ENCODE measurements around the gene CBLN1.

DNA sequence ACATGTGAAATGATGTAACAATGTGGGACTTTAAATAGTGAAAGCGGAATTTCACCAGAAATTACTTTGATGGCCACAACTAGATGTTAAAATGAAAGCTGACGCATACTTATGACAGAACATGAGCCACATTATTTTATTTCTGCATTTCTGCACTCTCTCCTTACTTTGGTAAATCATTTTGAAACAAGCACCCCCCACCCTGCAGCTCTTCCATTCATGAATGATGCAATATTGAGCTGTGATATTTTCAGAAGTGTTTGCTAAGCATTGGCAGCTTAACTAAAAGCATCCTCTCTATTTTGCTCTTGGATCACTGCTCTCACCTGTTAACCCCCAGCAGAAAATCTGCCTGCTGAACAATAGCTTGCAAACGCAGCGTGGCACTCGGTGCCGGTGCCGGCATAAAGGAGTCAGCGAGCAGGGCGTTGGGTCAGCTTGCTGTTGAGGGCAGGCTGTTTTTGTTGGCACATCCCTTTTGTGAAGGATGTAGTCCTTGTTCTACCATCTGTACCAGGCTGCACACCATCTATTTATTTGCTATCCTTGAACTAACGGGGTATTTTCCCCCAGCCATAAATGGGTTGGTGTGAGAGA lies 30.8 kb upstream of the CBLN1 start:
- TF ChIP-seq SP1 (IDR thresholded peaks at IDR 0.05) = no peak
- TF ChIP-seq NFRKB (IDR thresholded peaks at IDR 0.05) = no peak
- TF ChIP-seq, protein P1, sequence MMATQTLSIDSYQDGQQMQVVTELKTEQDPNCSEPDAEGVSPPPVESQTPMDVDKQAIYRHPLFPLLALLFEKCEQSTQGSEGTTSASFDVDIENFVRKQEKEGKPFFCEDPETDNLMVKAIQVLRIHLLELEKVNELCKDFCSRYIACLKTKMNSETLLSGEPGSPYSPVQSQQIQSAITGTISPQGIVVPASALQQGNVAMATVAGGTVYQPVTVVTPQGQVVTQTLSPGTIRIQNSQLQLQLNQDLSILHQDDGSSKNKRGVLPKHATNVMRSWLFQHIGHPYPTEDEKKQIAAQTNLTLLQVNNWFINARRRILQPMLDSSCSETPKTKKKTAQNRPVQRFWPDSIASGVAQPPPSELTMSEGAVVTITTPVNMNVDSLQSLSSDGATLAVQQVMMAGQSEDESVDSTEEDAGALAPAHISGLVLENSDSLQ (IDR thresholded peaks at IDR 0.05) = no peak
- TF ChIP-seq TARDBP (IDR thresholded peaks at IDR 0.05) = no peak
- TF ChIP-seq FOXM1 (IDR thresholded peaks at IDR 0.05; ENCODE audit: borderline replicate concordance) = no peak
- no peak for TF ChIP-seq FOXK2 (IDR thresholded peaks at IDR 0.05)

All from HEK293T (cell line).